HEK293 (cell line): ENCODE measurements around the gene ZBP1.

Source experiments
- MEIS1 ChIP-seq: sonication (generic); formaldehyde crosslinking; IDR thresholded peaks from 2 replicates; pipeline ENCODE4 v1.8.1; 2022; ENCODE audit warnings: missing genetic modification reagents, mild to moderate bottlenecking, borderline replicate concordance
- ZNF423 ChIP-seq: fragments of 450-650 bp; formaldehyde crosslinking; IDR thresholded peaks from 2 replicates; pipeline ENCODE4 v1.5.1; 2016; ENCODE audit warnings: missing biosample characterization, missing genetic modification characterization
- ZNF624 ChIP-seq: fragments of 450-650 bp; formaldehyde crosslinking; IDR thresholded peaks from 2 replicates; pipeline ENCODE4 v1.5.1; 2017; ENCODE audit warnings: missing biosample characterization, missing genetic modification characterization
- ZNF76 ChIP-seq: fragments of 450-650 bp; formaldehyde crosslinking; IDR thresholded peaks from 2 replicates; pipeline ENCODE4; 2016; ENCODE audit warnings: low read depth, missing biosample characterization, missing genetic modification characterization, borderline replicate concordance
- TF ChIP-seq, protein P1 (sequence below): fragments of 450-650 bp; formaldehyde crosslinking; IDR thresholded peaks from 2 replicates; pipeline ENCODE4 v1.5.1; 2016; ENCODE audit warnings: missing biosample characterization, missing genetic modification characterization

DNA sequence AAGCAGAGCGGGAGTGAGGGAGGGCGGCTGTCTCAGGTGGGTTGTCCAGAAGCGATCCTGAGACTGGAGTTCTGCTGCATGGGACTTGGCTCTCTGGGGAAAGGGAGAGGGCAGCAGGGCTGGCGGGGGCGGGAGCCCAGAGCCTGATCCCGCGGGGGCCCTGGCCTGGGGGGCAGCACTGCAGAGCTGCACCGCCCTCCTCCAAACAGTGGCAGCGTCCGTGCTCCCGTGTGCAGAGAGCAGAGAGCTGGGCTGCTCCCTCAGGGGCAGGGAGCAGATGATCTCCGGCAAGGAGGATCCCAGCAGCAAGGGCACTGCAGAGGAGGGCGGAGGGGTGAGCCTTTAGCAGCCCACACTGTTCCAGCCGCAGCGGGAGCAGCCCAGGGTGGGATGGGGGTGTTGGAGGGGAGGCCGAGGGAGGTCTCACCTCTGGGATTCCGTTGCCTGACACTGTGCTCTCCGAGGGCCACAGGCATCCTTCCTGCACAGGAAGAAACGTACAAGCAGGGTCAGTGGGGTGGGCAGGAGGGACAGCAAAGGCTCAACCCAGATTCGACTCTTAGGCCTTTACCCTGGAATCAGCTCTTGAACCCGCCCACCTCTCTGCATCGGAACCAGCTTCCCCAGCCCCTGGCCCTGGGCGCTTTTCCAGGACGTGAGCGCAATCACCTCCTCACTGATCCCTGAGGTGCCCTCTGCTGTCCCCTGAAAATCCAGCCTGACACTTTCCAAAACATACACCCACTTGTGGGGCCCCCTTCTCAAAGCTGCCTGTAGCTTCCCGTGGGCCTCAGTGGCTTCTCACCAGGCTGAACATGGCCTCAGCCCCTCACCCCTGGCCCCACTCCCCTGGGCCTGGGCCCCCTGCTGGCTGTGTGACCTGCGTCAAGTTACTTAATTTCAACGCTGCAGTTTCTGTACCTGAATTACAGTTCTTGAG lies 32.6 kb upstream of the ZBP1 start:
- TF ChIP-seq, protein P1, sequence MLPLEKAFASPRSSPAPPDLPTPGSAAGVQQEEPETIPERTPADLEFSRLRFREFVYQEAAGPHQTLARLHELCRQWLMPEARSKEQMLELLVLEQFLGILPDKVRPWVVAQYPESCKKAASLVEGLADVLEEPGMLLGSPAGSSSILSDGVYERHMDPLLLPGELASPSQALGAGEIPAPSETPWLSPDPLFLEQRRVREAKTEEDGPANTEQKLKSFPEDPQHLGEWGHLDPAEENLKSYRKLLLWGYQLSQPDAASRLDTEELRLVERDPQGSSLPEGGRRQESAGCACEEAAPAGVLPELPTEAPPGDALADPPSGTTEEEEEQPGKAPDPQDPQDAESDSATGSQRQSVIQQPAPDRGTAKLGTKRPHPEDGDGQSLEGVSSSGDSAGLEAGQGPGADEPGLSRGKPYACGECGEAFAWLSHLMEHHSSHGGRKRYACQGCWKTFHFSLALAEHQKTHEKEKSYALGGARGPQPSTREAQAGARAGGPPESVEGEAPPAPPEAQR = no peak
- TF ChIP-seq ZNF76 (tag by site-specific recombination) (no peak), ZNF423 (no peak), MEIS1 (CRISPR knock-in tag) (no peak), ZNF624 (tag by site-specific recombination) (no peak)
